H1 (cell line): ENCODE data around the gene SNX27. TPM values are rescaled to one million over a fixed set of nuclear protein-coding genes. Genes with fewer than 3 reads are reported as not detected.

Experiments used
- CTCF ChIA-PET: fragments of 300-600 bp; sonication (Branson Sonifier 250); formaldehyde crosslinking; loops from one replicate; lab custom pipeline; 2021; ENCODE audit not compliant: partially characterized antibody; lab: Charles Lee
- POLR2A ChIA-PET: fragments of 300-600 bp; sonication (Branson Sonifier 250); formaldehyde crosslinking; loops from one replicate; lab custom pipeline; 2021; ENCODE audit warnings: inconsistent platforms; ENCODE audit not compliant: partially characterized antibody; lab: Charles Lee
- DNase-seq, 2 experiments: peaks; one replicate each; pipeline versions ENCODE4 v3.0.0 to v3.0.0-alpha.2; 2010 to 2022; ENCODE audit warnings: low spot score in 2 of 2, low read depth in 1 of 2, mixed read lengths in 1 of 2
- FAIRE-seq: peaks from 2 replicates; lab custom pipeline; 2011; peaks lifted over from hg19 to GRCh38; lab: Jason Lieb, UNC
- H2AFZ ChIP-seq: 2 replicates; pipeline ENCODE4 v1.8.1; 2012; ENCODE audit warnings: low read length, inconsistent platforms
- H2AK5ac ChIP-seq: 2 replicates; pipeline ENCODE4 v1.6.1; 2013; ENCODE audit warnings: low read depth, low read length
- H2BK120ac ChIP-seq: replicated peaks from 2 replicates; pipeline ENCODE3; 2013; ENCODE audit warnings: low read depth, low read length, inconsistent platforms
- H2BK12ac ChIP-seq: 2 replicates; pipeline ENCODE4 v1.6.1; 2013; ENCODE audit warnings: low read depth, low read length
- H2BK15ac ChIP-seq: 2 replicates; pipeline ENCODE4 v1.6.1; 2013; ENCODE audit warnings: low read length
- H2BK20ac ChIP-seq: 2 replicates; pipeline ENCODE4 v1.6.1; 2013; ENCODE audit warnings: low read length
- H2BK5ac ChIP-seq: 2 replicates; pipeline ENCODE4 v1.6.1; 2013; ENCODE audit warnings: low read depth, low read length
- H3K14ac ChIP-seq: 2 replicates; pipeline ENCODE4 v1.6.1; 2013; ENCODE audit warnings: inconsistent platforms; ENCODE audit not compliant: insufficient read length
- H3K18ac ChIP-seq: 2 replicates; pipeline ENCODE4 v1.6.1; 2013; ENCODE audit warnings: low read length; ENCODE audit errors: extremely low read depth
- H3K23ac ChIP-seq: 2 replicates; pipeline ENCODE4 v1.6.1; 2013; ENCODE audit warnings: inconsistent platforms; ENCODE audit not compliant: insufficient read length
- H3K23me2 ChIP-seq: 2 replicates; pipeline ENCODE4 v1.6.1; 2013; ENCODE audit warnings: low read depth, low read length
- H3K27ac ChIP-seq: 2 replicates; pipeline ENCODE4 v1.6.1; 2011; ENCODE audit warnings: low read depth, low read length, inconsistent platforms
- H3K27me3 ChIP-seq, 4 experiments: replicated peaks in 1 of 4; 1 replicate in 1 of 4; 2 replicates in 3 of 4; pipeline versions ENCODE4 v1.6.1 to v1.8.1; 2011 to 2013; ENCODE audit warnings: low read length in 3 of 4, mild to moderate bottlenecking in 3 of 4, inconsistent platforms in 2 of 4, mixed read lengths in 2 of 4, moderate library complexity in 1 of 4; ENCODE audit not compliant: control insufficient read depth in 3 of 4, insufficient read depth in 3 of 4; ENCODE audit errors: extremely low read depth in 1 of 4
- H3K36me3 ChIP-seq, 4 experiments: 2 replicates each; pipeline versions ENCODE4 v1.6.1 to v1.8.1; 2011 to 2013; ENCODE audit warnings: mild to moderate bottlenecking in 4 of 4, low read length in 3 of 4, moderate library complexity in 2 of 4, control low read depth in 1 of 4, inconsistent platforms in 1 of 4; ENCODE audit not compliant: insufficient read depth in 4 of 4, control insufficient read depth in 2 of 4
- H3K4ac ChIP-seq: replicated peaks from 2 replicates; pipeline ENCODE3; 2013; ENCODE audit warnings: low read length, low read depth, mixed read lengths, inconsistent platforms; ENCODE audit not compliant: insufficient read length
- H3K4me1 ChIP-seq, 4 experiments: replicated peaks in 1 of 4; 1 replicate in 1 of 4; 2 replicates in 3 of 4; pipeline versions ENCODE4 v1.6.1 to v1.8.1; 2011 to 2013; ENCODE audit warnings: low read length in 3 of 4, inconsistent platforms in 2 of 4, mixed read lengths in 1 of 4; ENCODE audit not compliant: insufficient read depth in 4 of 4, control insufficient read depth in 3 of 4
- H3K4me2 ChIP-seq, 2 experiments: 2 replicates each; pipeline versions ENCODE4 v1.6.1 to v1.8.1; 2011 to 2013; ENCODE audit warnings: low read depth in 2 of 2, low read length in 2 of 2, control low read depth in 1 of 2, inconsistent platforms in 1 of 2, mild to moderate bottlenecking in 1 of 2; ENCODE audit not compliant: insufficient read depth in 1 of 2
- H3K4me3 ChIP-seq, 4 experiments: fragments of 200-600, 300-600 bp in 1 of 4; sonication (generic), shearing (Covaris generic), sonication (Bioruptor Twin) in 1 of 4; 2 replicates each; pipeline versions ENCODE4 v1.5.1 to v1.8.1; 2011 to 2016; ENCODE audit warnings: low read length in 4 of 4, low read depth in 3 of 4, control low read depth in 2 of 4, inconsistent platforms in 2 of 4, mild to moderate bottlenecking in 2 of 4, mixed read lengths in 1 of 4, moderate library complexity in 1 of 4; ENCODE audit not compliant: insufficient read depth in 2 of 4; ENCODE audit errors: extremely low read depth in 1 of 4
- H3K56ac ChIP-seq: replicated peaks from 2 replicates; pipeline ENCODE3; 2013; ENCODE audit warnings: low read depth, mild to moderate bottlenecking, mixed read lengths, low read length, inconsistent platforms; ENCODE audit not compliant: insufficient read length
- H3K79me1 ChIP-seq: 2 replicates; pipeline ENCODE4 v1.6.1; 2013; ENCODE audit warnings: low read depth, low read length, control low read depth
- H3K79me2 ChIP-seq, 2 experiments: 2 replicates each; pipeline versions ENCODE4 v1.6.1 to v1.8.1; 2012 to 2013; ENCODE audit warnings: low read length in 2 of 2, mild to moderate bottlenecking in 2 of 2, inconsistent platforms in 1 of 2; ENCODE audit not compliant: insufficient read depth in 2 of 2, control insufficient read depth in 1 of 2
- H3K9ac ChIP-seq, 4 experiments: replicated peaks in 1 of 4; 1 replicate in 1 of 4; 2 replicates in 3 of 4; pipeline versions ENCODE4 v1.6.1 to v1.8.1; 2011 to 2013; ENCODE audit warnings: low read depth in 3 of 4, low read length in 3 of 4, control low read depth in 2 of 4, mild to moderate bottlenecking in 2 of 4, moderate library complexity in 2 of 4, inconsistent platforms in 1 of 4; ENCODE audit errors: extremely low read depth in 1 of 4
- H3K9me3 ChIP-seq, 2 experiments: 2 replicates each; pipeline versions ENCODE4 v1.6.1 to v1.8.1; 2012 to 2013; ENCODE audit warnings: mild to moderate bottlenecking in 2 of 2, moderate library complexity in 2 of 2, control low read depth in 1 of 2, inconsistent platforms in 1 of 2, low read depth in 1 of 2, low read length in 1 of 2, mixed read lengths in 1 of 2; ENCODE audit not compliant: insufficient read depth in 2 of 2
- H4K20me1 ChIP-seq, 2 experiments: replicated peaks in 1 of 2; 2 replicates each; pipeline versions ENCODE3 to v1.8.1; 2011 to 2013; ENCODE audit warnings: inconsistent platforms in 2 of 2, low read length in 2 of 2, mild to moderate bottlenecking in 1 of 2; ENCODE audit not compliant: insufficient read depth in 2 of 2, control insufficient read depth in 1 of 2
- H4K5ac ChIP-seq: 2 replicates; pipeline ENCODE4 v1.6.1; 2013; ENCODE audit warnings: low read length, low read depth, mixed read lengths, inconsistent platforms; ENCODE audit not compliant: insufficient read length
- H4K8ac ChIP-seq: 2 replicates; pipeline ENCODE4 v1.8.0; 2013; ENCODE audit warnings: mild to moderate bottlenecking, moderate library complexity, low read length, inconsistent platforms; ENCODE audit not compliant: insufficient read depth; ENCODE audit errors: extremely low read depth
- H4K91ac ChIP-seq: replicated peaks from 2 replicates; pipeline ENCODE3; 2013; ENCODE audit warnings: low read length, mixed read lengths, inconsistent platforms; ENCODE audit not compliant: insufficient read length
- BCL11A ChIP-seq, 2 experiments: IDR thresholded peaks; one replicate each; pipeline ENCODE4 v1.6.1; 2011; ENCODE audit warnings: low read depth in 2 of 2, low read length in 2 of 2, mild to moderate bottlenecking in 2 of 2
- CEBPB ChIP-seq: IDR thresholded peaks from 2 replicates; pipeline ENCODE4 v1.6.1; 2012; ENCODE audit warnings: low read depth, low read length
- CREB1 ChIP-seq: IDR thresholded peaks from 2 replicates; pipeline ENCODE4 v1.6.1; 2012; ENCODE audit warnings: inconsistent platforms
- E2F6 ChIP-seq: IDR thresholded peaks from 2 replicates; pipeline ENCODE4 v1.6.1; 2012; ENCODE audit warnings: inconsistent platforms
- HDAC6 ChIP-seq: IDR thresholded peaks from one replicate; pipeline ENCODE4 v1.7.1; 2012; ENCODE audit warnings: low read depth, mild to moderate bottlenecking, inconsistent platforms, low read length, moderate library complexity
- JUN ChIP-seq: IDR thresholded peaks from 2 replicates; pipeline ENCODE4 v1.6.1; 2011; ENCODE audit warnings: low read depth, mild to moderate bottlenecking, improper control_type of control experiment, low read length
- MAFK ChIP-seq: IDR thresholded peaks from 2 replicates; pipeline ENCODE4 v1.6.1; 2012; ENCODE audit warnings: low read depth, mild to moderate bottlenecking, improper control_type of control experiment, low read length
- MAX ChIP-seq: IDR thresholded peaks from 2 replicates; pipeline ENCODE4 v1.6.1; 2012; ENCODE audit warnings: inconsistent platforms
- NANOG ChIP-seq: IDR thresholded peaks from 2 replicates; pipeline ENCODE4 v1.6.1; 2011; ENCODE audit warnings: low read length, low read depth, mild to moderate bottlenecking, inconsistent platforms; ENCODE audit not compliant: insufficient read depth, poor library complexity, severe bottlenecking
- POLR2A ChIP-seq, 2 experiments: IDR thresholded peaks; 1 replicate in 1 of 2; 2 replicates in 1 of 2; pipeline ENCODE4 v1.6.1; 2011; ENCODE audit warnings: low read depth in 2 of 2, low read length in 2 of 2, mild to moderate bottlenecking in 2 of 2; ENCODE audit errors: control extremely low read depth in 1 of 2
- POU5F1 ChIP-seq: IDR thresholded peaks from 2 replicates; pipeline ENCODE4 v1.6.1; 2011; ENCODE audit warnings: low read depth, mild to moderate bottlenecking, low read length, moderate library complexity
- SIRT6 ChIP-seq: IDR thresholded peaks from one replicate; pipeline ENCODE4 v1.7.1; 2012; ENCODE audit warnings: low read length, inconsistent platforms
- SP1 ChIP-seq: IDR thresholded peaks from 2 replicates; pipeline ENCODE4 v1.6.1; 2011; ENCODE audit warnings: low read depth, low read length
- TAF7 ChIP-seq: optimal IDR thresholded peaks from 2 replicates; pipeline ENCODE3; 2011; ENCODE audit warnings: low read depth, mild to moderate bottlenecking, inconsistent platforms, low read length, moderate library complexity, borderline replicate concordance
- WGBS, 2 experiments: shearing (Covaris generic) in 1 of 2; methylation state at CpG; one replicate each; pipeline versions ENCODE4 v1.1.6 to v1.1.7; 2013 to 2015; ENCODE audit warnings: low lambda C conversion rate in 2 of 2, mixed read lengths in 2 of 2, inconsistent platforms in 1 of 2, low coverage in 1 of 2, missing lambda C conversion rate in 1 of 2; ENCODE audit not compliant: insufficient replicate concordance in 2 of 2, insufficient coverage in 1 of 2, insufficient read length in 1 of 2; ENCODE audit errors: extremely low coverage in 1 of 2, missing lambda C conversion rate in 1 of 2; 5-methylcytosine and 5-hydroxymethylcytosine counted together
- polyA plus RNA-seq, 7 experiments: library from polyadenylated mRNA; depleted of rRNA in 3 of 7; stranded (reverse) in 5 of 7; unstranded in 2 of 7; fragments of >200 nt in 5 of 7; fragments of 200-250 nt in 2 of 7; gene quantifications; 1 replicate in 5 of 7; 2 replicates in 1 of 7; 4 replicates in 1 of 7; pipeline versions ENCODE4 v1.2.1 to v1.2.3, GENCODE V29; 2011 to 2013; ENCODE audit warnings: missing spikeins in 2 of 7, mixed read lengths in 2 of 7
- total RNA-seq: library from RNA; stranded (reverse); fragmentation: NEBNext Ultra II Directional; extraction: Animal tissue kit (Norgen Biotek cat#: 25700); gene quantifications from 2 replicates; pipeline ENCODE4 v1.2.1, GENCODE V29; 2021
- TF ChIP-seq, protein P1 (sequence below): IDR thresholded peaks from 2 replicates; pipeline ENCODE4 v1.6.1; 2011; ENCODE audit warnings: low read depth, mild to moderate bottlenecking, low read length; ENCODE audit not compliant: insufficient read depth

SNX27 gene
- total and polyA plus RNA-seq, 2 of the 8 experiments (the other 6 are each of a cell fraction or from before 2014, with no cell fraction given): 23.4 to 65.4 TPM

GRCh38 chr1:151729966-151730291 lies 118.1 kb downstream of the SNX27 start:
- Histone ChIP-seq H3K79me2 (no peaks in the 10 kb centered on the region), H3K27ac (no peak overlapping the region), H2AK5ac (no peak overlapping the region), H3K27me3 (no peaks in the 10 kb centered on the region; a peak in 1 of 7 replicates), H3K4me2 (no peak overlapping the region), H2BK20ac (no peak overlapping the region), H3K9ac (no peak overlapping the region), H4K20me1 (no peaks in the 10 kb centered on the region), H2BK120ac (no peak overlapping the region), H3K14ac (no peak overlapping the region), H3K23me2 (no peaks in the 10 kb centered on the region), H3K56ac (no peak overlapping the region), H3K79me1 (no peaks in the 10 kb centered on the region), H4K5ac (no peak overlapping the region), H3K4ac (no peak overlapping the region), H3K4me1 (peaks cover 3 to 10% (median 6%) of the 10 kb centered on the region in 4 experiments), H3K23ac (no peak overlapping the region), H2BK15ac (no peak overlapping the region), H3K4me3 (no peak overlapping the region), H4K91ac (no peak overlapping the region), H2BK5ac (no peak overlapping the region), H3K18ac (no peak overlapping the region), H2AFZ (no peak overlapping the region), H3K9me3 (no peaks in the 10 kb centered on the region), H4K8ac (no peak overlapping the region), H2BK12ac (no peak overlapping the region), H3K36me3 (no peaks in the 10 kb centered on the region)
- ChIA-PET POLR2A (no interaction called here), CTCF (interaction anchor here (0.6 to 1.3 kb wide), 4 partner anchors 11 to 56 kb away, joined by 3 to 4 read pairs (median 3); no protein-coding TSS in a partner anchor)
- no peak for FAIRE-seq
- WGBS, 2 experiments: 91% methylated on average over 4 of the region's 4 CpGs; no CpG with 5 or more reads in 1 of the 2 experiments
- no peak for DNase-seq
- TF ChIP-seq TAF7: no peak
- no peak for TF ChIP-seq CEBPB
- TF ChIP-seq BCL11A (IDR thresholded peaks at IDR 0.05; ENCODE audit: low read depth in 2 of 2, low read length in 2 of 2): no peak
- TF ChIP-seq, protein P1, sequence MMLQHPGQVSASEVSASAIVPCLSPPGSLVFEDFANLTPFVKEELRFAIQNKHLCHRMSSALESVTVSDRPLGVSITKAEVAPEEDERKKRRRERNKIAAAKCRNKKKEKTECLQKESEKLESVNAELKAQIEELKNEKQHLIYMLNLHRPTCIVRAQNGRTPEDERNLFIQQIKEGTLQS: no peak
- no peak for TF ChIP-seq JUN
- TF ChIP-seq NANOG: no peak
- no peak for TF ChIP-seq HDAC6
- no peak for TF ChIP-seq MAX
- no peak for TF ChIP-seq POU5F1
- no peak for TF ChIP-seq POLR2A (IDR thresholded peaks at IDR 0.05; ENCODE audit: control extremely low read depth in 1 of 2, low read depth in 2 of 2, low read length in 2 of 2)
- TF ChIP-seq SP1: no peak
- no peak for TF ChIP-seq SIRT6
- no peak for TF ChIP-seq CREB1
- TF ChIP-seq MAFK: no peak
- TF ChIP-seq E2F6: no peak
